HS-5 (cell line): ENCODE results near the gene LRBA.

Experiments used
- DNase-seq: peaks from one replicate; pipeline ENCODE4 v3.0.0-alpha.2; 2012; ENCODE audit warnings: low read depth

The LRBA gene

DNA sequence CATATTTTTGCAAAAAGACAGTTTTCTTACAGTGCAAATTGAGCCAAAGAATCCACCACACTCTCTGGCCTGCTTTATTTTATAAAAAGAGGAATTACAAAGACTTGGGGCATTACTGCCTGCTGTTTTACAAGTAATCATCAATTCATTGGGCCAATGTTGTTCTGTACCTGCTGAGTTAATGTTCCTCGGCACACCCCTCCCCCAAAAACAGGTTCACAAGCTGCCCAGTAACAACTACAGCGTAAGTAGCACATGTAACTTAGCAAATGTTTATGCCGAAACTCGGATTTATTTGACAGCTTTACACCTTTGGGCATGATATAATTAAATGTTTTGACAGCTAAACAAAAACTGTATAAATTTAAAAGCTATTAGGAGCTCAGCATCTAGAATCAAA, 647.8 kb downstream of the LRBA start:
- DNase-seq: no peak

DNA sequence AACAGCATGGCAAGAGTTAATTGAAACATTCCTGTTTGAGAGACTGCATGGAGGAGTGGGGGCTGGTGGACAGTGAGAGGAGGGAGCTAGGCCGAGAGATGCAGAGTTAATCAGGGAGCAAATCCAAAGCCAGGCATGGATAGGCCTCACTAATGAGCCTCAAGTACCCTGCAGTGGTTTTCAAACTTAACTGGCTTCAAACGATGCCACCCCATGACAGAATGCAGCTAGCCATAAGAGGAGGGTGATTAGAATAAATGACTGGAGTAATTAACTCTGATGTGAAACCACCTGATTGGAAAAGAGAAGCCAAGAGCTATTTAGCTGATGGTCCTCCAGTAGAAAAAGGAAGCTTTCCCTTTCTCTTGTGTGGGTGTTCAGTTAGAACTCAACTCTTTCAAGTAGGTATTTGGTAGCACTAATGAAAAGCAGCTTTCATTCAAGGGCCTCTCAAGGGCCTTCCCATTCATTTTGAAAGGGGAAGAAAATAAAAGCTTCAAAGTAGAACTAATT, 648.5 kb downstream of the LRBA start:
- DNase-seq: no peak

DNA sequence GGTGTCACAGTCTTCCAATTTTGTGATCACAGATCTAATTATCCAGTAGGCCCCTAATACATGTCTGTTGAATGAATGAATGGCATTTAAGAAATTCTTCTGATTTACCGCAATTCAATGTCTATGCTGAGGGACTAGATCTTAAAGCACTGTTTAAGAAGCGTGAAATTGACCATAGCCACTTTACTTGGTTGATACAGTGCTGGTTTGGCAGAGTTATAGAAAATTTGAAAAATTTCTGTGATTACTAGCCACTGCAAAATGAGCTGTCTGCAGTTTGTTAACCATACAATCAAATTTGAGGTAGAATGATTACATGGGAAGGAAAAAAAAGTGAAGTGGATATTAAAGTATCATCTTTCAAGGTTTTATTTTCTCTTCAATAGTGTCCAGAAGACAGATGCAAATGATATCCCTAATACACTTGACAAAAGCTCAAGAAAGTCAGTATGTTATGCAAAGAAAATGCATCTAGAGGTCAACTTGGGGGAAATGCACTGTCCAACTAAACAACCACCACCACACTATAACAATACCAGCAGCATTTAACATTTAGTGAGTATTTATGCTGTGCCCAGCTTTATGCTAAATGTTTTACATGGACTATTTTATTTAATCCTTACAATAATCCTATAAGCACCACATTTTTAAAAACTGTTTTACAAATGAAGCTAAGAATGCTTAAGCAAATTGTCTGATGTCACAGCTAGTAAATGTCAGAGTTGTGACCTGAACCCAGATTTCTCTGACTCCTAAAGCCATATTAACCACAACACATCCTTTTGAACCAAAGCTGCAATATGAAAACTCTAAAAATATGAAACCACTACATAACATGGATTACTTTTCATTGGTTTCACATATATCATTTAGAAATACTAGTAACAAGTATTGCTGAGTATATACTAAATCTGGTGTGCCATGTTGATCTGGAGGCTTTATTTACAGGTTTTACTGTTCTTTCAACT, 651.1 kb downstream of the LRBA start:
- DNase-seq: no peak

DNA sequence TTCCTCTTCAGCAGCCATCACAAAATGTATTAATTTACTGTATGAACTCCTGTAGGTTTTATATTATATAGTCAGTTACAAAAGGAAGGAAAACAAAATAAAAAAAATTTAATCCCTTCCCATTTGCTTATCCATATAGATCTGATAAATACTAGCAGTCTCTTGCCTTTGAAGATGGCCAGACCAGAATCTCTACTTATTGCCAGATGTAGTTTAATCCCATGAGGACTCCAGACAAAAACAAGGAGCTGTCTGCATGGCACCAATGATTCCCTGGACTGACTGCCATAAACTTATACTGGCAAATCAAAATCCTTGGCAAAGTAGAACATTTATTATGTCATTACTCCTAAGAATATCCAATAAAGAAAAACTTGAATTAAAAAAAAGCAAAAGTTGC, 656.4 kb downstream of the LRBA start:
- DNase-seq: no peak

DNA sequence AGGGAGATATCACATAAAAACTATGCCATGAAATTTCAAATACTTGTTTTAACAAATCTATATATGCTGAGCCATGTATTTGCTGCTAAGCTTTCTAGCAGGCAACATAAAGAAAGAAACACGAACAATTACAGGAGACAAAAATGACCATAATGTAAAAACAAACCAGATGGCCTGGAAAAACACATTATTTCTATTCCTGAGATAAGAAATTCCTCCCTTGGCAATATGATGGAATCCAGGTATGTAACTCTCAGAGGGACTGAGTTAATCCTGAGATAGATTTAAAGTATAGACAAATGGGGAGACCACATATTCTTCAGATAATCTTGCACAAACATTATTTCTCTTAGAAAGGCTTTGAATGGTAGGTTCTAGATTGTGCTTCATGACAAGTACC, 657.3 kb downstream of the LRBA start:
- DNase-seq: no peak

DNA sequence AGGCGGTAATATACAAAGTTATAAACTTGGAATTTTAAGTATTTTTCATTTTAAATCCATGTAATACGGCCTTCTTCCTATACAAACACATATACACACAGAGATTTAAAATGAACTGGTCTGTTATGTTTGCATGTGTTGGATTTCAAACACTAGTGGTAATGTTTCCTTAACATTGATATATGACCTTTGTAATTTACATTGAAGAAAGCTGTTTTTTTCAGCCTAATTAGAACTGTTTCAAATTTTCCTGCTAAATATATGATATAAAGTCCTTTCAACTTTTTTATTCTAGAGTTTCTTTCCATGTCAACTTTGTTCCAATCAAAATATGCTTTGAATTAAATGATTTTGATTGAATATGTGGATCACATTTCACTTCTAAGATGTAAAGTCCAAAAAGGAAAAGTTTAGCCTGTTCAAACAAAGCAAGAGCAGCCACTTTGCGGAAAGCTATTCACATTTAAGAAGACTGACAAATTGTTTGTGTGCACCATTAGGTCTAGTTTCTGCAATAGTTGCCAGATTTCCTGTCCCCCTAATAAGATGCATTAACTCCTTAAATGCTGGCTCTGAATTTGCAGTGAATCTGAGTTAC, 659.1 kb downstream of the LRBA start:
- no peak for DNase-seq

DNA sequence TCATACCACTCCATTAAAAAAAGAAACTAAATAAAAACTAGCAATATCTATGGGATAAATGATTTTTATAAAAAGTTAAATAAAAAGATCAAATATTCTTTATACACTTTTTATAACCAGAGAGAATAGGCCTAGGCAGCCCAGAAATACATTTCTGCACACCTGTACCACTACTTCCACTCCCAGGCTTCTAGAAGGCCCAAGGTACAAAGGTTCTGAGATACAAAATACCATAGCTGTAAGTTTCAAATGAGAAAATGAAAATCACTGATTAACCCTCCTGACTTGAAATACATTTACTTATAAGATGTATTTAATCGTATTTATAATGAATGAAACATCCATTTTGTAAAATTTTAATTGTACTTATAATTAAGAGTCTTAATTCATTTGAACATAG, 659.7 kb downstream of the LRBA start:
- DNase-seq: no peak

DNA sequence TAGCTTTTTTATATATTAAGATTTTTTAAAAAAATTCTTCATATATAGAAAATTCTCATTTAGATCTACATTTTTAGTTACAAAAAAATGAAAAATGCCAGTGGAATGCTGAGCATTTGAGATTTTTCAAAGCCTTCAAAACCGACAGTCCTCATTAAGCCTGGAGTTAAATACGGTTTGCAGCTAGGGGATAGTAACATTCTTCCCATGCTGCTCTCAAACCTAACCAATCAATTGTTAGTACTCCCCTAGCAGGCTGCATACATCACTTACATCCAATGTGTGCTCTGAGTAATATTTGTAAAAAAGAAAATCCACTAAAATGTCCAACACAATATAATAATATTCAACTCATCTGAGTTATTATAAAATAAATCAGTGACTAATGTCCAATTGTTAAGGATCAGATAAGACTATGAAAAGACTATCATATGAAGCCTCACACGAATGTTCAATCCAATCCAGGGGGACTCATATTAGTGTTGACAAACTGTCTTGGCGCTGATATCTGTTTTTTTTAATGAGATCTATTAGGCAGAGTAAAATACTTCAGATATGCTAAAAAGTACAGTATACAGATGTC, 660.8 kb downstream of the LRBA start:
- DNase-seq: no peak

DNA sequence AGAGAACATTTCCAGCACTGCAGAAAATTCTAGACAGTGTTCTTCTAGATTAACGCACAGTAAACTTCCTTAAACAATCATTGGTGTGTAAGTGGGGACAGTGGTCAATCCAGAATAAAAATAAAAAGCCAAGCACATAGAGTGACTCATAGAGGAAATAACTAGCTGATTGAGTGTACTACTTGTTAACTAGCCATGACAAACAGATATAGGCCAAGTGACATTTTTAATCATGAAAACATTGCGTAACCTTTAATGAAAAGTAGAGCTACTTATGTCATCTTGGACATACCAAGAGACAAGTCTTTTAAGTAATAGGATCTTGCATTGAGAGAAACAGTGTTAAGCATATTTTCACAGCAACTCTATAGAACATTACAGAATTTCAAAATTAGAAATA, 667.0 kb downstream of the LRBA start:
- peak; percentile 14 for DNase-seq

DNA sequence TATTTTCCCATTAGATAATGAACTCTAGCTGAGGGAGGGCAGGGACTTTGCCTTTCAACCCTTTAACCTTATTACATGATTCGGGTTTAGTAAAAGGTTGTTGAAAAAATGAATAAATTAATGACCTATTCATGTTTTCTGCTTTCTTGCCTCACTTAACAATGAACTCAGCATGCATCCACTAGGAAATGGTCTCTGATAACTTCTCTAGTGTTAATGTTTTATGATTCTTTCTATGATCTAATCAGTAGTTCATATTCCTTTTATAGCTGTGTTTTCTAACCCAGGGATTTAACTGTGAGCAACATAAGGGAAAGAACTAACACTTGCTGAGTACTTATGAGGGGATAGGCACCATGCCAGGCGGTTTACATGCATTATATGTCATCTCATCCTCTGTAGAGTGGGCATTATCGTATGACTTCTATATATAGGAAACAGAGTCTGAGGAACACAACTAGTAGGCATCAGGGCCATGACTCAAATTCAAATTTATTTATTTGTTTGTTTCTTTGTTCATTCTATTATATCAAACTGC, 669.8 kb downstream of the LRBA start:
- no peak for DNase-seq

DNA sequence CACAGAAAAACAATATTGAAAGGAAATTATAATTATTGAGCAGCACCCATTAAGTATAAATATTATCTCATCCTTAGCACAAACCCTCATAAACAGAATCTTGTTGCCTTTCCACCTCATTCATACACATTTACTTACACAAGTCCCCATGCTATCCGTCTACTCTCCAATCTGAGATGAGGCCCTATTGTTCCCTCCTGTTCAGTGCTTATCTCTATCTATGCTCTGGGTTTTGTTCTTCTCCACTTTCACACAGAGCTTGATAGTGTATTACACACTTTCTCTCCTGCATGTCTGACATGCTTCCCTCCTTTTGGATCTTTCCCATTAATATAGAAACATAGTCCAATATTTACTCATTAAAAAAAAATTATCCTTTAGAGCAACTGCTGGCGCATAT, 671.3 kb downstream of the LRBA start:
- no peak for DNase-seq

DNA sequence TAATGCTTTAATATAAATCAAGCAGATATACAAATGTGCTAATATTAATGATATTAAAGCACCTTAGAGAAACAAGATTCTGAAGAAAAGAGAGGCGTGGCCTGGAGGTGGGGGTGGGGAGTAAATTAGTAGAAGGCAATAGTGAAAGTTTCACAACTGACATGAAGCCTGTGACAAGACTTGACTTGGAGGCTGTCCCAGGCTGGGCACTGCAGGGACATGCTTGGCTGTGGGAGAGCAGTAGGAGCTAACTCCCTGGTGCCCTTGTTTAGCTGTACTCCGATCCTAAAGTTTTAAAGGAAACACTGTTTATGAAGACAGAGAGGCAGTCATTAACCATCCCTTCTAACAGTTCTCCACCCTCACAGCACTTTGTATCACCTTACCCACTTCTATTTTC, 672.1 kb downstream of the LRBA start:
- no peak for DNase-seq

DNA sequence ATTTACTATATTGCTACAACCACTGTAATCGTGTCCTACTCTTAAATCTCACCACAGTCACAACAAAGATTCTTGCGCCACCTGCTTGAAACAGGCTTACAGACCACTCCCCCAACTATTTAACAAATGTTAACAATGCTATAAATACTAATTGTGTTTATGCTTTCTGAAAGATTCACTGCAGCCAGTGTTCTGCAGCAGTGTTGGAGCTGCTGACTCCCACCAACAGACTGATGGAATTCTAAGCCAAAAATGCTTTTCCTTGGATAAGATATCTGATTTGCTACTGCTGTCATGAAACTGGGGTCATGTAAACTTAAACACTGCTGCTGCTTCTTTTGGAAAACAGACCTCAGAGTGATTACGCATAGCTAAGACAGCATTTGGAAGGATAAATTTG, 677.4 kb downstream of the LRBA start:
- DNase-seq: no peak

DNA sequence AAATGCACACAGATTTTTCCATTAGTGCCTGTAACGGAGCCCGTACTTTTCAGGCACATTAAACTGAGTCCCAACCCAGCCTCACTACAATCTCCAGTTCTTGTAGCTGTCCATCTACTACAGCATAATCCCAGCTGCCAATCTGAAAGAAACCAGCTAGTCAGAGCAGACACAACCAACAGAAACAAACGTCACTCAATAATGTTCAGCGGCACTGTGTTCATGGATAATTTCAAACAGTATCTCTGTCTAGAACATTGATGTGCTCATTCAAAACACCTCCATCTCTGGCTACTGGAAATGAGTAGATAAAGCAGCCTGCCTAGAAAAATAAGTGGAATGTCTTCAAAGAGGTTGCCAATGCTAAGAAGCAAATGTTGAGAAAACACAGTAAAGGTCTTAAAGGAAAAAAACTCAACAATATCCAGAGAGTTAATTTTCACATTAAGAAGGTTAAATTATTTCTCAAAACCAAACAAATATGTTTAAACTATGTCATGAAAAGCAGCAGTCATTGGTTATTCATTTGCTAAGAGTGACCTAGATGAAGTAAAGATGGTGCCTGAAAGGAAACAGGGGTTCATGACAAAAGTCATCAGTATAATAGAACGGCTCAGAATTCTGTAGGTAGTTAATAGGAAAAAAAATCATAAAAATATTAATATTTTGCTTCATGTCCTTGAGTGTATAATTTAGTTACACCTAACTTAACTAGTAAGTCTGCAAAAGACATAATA, 678.2 kb downstream of the LRBA start:
- no peak for DNase-seq

DNA sequence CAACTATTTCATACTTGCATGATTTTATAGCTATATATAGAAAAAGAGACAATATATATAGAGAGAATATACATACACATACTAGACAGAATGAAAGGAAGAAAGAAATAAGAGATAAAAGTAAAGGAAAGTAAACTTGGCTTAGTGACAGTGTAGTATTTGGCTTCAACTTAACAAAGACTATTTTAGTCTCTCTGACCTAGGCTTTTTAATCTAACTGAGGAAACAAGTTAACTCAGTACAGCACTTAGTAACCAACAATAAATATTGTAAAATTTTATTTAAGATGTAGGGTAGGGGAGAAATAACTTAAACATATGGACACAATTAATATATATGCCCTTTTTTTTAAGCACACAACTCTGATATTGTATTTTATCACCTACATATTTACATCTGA, 682.1 kb downstream of the LRBA start:
- DNase-seq: no peak

DNA sequence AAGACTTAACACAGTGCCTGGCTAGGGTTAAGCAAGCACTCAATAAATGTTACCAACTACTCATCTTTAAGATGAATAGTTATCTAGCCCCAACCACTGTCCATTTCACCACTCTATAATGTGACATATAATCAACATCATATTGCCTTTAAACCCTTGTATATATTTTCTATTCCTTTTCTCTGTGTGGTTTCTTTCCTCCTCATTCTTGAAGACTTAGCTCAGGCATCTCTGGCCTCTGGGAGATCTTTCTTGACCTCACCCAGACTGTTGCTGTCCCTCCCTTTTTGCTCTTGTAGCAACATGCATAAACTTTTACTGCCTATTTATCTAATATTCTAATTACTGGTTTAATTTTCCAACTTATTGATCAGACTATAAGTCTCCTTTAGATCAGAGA, 683.0 kb downstream of the LRBA start:
- no peak for DNase-seq

DNA sequence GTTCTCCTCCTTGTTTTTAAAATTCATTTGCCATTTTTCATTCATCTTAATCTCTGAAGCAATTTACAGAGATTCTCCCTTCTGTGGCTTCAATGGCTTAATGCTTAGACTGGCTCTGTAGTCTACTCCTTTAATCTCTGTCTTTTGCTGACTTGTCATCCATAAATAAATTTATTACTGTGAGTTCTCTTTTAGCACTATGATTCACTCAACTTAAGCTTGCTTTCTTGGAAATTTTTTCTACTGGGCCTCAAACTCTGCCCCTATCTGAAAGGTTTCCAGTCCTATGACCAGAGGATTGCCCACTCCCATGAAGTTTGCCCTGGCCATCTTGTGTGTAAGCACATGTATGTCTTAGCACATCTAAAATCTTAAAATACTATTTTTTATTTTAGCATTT, 685.7 kb downstream of the LRBA start:
- no peak for DNase-seq

DNA sequence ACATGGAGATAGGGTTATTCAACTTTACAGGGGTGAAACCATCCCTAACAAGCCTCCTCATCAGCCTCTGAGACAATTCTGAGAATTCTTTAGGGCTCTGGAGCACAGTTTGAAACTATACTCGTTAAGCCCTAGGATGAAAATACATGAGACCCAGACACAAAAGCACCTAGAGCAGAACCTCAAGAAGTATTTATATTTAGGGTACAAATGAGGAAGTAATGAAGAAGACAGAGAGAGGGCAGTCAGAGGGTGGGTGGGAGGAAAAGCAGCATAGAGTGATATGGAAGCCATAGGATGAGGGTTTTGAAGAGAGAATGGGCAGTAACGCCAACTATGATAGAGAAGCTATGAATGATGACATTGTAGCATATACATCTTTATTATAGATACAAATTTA, 686.6 kb downstream of the LRBA start:
- no peak for DNase-seq

DNA sequence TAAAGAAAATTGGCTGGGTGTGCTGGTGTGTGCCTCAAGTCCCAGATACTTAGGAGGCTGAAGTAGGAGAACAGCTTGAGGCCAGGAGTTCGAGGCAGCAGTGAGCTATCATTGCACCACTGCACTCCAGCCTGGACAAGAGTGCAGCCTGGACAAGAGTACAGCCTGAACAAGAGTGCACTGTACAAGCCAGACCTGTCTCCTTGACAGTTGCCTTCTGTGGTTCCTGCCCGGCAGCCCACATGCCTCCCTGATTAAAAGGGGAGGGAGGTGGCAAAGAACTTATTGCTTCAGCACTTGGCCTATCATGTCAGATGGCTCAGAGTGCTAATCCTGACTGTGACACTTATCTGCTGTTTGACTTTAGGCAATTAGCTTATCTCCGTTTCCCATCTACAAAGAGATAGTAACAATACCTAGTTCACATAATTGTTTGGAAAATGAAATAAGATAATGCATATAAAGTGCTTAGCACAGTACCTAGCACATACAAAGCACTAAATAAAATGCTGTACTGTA, 687.8 kb downstream of the LRBA start:
- no peak for DNase-seq

DNA sequence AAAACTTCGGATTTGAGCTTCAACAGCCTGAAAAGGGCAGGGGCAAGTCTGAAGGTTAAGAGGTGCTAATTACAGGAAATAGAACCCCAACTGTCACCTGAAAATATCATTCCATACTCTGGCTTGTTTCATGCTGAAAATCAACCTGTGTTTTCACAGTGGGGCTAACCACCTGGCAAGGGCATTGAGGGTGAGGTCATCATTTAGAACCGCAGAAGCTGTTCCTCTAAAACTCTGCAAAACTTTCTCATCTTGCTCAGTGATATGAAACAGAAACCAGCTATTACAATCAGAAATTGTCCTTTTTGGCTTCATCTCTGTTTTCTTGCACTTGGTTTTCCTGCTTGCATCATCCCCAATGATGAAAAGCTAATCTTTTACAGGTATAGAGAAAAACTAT, 689.2 kb downstream of the LRBA start:
- DNase-seq: no peak

DNA sequence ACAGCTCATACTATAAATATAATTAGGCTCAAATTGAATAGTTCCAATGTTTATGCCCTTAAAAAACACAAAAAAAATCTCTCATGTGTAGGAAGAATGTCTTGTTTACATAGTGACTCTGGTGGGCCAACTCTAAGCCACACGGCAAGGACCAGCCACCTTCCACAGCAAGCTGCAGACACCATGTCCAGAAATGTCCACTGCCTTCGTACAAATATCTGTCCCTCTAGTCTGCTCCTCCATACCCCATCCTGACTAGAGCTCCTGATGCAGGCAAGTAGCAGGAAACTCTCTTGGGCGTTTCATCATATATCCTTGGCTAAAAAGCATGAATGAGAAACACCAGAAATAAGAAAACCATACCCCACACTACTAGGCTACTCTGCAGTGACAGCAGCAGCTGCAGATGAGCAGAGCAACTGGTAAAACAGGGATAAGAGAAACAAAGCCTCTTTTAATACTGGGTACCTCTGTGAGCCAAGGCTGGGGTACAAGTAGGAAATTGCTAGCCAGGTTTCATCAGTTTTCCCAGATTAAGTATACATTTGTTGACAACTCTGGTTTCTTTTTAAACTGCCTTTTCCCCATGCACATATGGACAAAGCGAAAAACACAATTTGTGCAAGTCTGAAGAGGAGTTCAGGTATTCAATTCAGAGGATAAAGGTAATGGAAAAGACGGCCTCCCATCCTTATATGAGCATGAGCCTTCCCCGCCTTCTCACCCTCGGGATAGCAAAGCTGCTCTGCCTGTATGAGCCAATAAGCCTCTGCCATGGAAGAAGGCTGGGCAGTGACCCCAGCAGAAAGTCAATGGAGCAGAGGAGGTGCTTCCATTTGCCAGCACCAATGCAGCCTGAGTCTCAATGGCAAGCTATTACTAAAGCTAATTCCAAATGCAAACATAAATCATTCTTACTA, 691.4 kb downstream of the LRBA start:
- no peak for DNase-seq
